Measurements from ENCODE around the gene CBY1.

The CBY1 gene

DNA sequence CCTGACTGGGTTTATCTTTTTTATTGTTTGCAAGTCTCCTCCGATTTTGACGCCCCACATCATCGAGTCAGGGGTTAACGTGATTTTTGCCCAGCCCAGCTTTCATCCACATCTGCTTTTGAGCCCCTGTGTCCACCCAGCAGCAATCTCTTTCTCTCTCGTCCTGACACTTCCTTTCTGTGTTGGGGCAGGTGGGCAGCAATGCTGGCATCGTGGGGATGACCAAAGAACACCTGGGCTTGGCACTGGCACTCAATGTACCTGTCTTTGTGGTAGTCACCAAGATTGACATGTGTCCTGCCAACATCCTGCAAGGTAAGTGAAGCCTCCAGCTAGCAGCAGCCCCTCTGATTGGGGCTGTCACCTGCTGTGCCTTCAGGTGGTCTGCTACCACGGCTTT is 65.1 kb downstream of the CBY1 start:
- H2AFZ ChIP-seq (ENCODE audit: low read length): no peak overlapping the region
- H3K9ac ChIP-seq (ENCODE audit: low read depth, low read length, poor library complexity, severe bottlenecking): no peak overlapping the region
- no peaks in the 10 kb centered on the region for H3F3A ChIP-seq (ENCODE audit: low read depth)
- no peak overlapping the region for H3K4me3 ChIP-seq (ENCODE audit: low read length, poor library complexity, severe bottlenecking)
- H3K79me2 ChIP-seq (ENCODE audit: insufficient read depth, low read length): no peaks in the 10 kb centered on the region; the same call in 1 of the 2 replicates
- no peak overlapping the region for H3K4me2 ChIP-seq (ENCODE audit: low read depth, low read length, poor library complexity, severe bottlenecking)
- TF ChIP-seq EZH2phosphoT487 (IDR thresholded peaks at IDR 0.05; ENCODE audit: borderline replicate concordance): no peak
- TF ChIP-seq, protein P1, sequence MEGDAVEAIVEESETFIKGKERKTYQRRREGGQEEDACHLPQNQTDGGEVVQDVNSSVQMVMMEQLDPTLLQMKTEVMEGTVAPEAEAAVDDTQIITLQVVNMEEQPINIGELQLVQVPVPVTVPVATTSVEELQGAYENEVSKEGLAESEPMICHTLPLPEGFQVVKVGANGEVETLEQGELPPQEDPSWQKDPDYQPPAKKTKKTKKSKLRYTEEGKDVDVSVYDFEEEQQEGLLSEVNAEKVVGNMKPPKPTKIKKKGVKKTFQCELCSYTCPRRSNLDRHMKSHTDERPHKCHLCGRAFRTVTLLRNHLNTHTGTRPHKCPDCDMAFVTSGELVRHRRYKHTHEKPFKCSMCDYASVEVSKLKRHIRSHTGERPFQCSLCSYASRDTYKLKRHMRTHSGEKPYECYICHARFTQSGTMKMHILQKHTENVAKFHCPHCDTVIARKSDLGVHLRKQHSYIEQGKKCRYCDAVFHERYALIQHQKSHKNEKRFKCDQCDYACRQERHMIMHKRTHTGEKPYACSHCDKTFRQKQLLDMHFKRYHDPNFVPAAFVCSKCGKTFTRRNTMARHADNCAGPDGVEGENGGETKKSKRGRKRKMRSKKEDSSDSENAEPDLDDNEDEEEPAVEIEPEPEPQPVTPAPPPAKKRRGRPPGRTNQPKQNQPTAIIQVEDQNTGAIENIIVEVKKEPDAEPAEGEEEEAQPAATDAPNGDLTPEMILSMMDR (conservative IDR thresholded peaks at IDR 0.05; ENCODE audit: low read length): no peak
- H3K9me3 ChIP-seq (ENCODE audit: insufficient read depth, low read depth, low read length): no peaks in the 10 kb centered on the region
- no peaks in the 10 kb centered on the region for H3K27me3 ChIP-seq (ENCODE audit: insufficient read depth, low read length, poor library complexity, severe bottlenecking)
- H3K9me2 ChIP-seq (replicated peaks; ENCODE audit: low read depth, low read length): no peaks in the 10 kb centered on the region
- H3K4me1 ChIP-seq (ENCODE audit: insufficient read depth, low read length, poor library complexity, severe bottlenecking): no peaks in the 10 kb centered on the region
- H4K20me1 ChIP-seq (ENCODE audit: insufficient read depth, low read length, poor library complexity, severe bottlenecking): peaks cover 3% of the 10 kb centered on the region
- H3K36me3 ChIP-seq (ENCODE audit: insufficient read depth, low read length): peaks cover 88% of the 10 kb centered on the region; the same call in 1 of the 2 replicates
